Neural cell (in vitro differentiated cells): ENCODE data around the gene BCL2L11. TPM values are rescaled to one million over a fixed set of nuclear protein-coding genes. Genes with fewer than 3 reads are reported as not detected.

Experiments
- H2AFZ ChIP-seq: fragments of 200-600, 300-800 bp; sonication (generic), shearing (Covaris generic); 2 replicates; pipeline ENCODE4 v1.6.0; 2014; ENCODE audit warnings: low read depth, mild to moderate bottlenecking, antibody characterized with exemption, low read length, moderate library complexity
- H3F3A ChIP-seq: fragments of 200-600 bp; shearing (Covaris generic); 2 replicates; pipeline ENCODE4 v1.6.1; 2016; ENCODE audit warnings: mild to moderate bottlenecking, moderate library complexity, mixed read lengths, antibody characterized with exemption, low read length; ENCODE audit not compliant: insufficient read depth, poor library complexity, severe bottlenecking
- H3K27ac ChIP-seq: fragments of 200-600, 300-800 bp; sonication (generic), shearing (Covaris generic); 2 replicates; pipeline ENCODE4 v1.5.1; 2014; ENCODE audit warnings: mild to moderate bottlenecking, low read length, moderate library complexity
- H3K27me3 ChIP-seq: fragments of 300-800, 200-600 bp; sonication (generic), shearing (Covaris generic); 2 replicates; pipeline ENCODE4 v1.6.0; 2014; ENCODE audit warnings: mild to moderate bottlenecking, low read depth, low read length, moderate library complexity; ENCODE audit not compliant: insufficient read depth
- H3K36me3 ChIP-seq: fragments of 300-800, 200-600 bp; sonication (generic), shearing (Covaris generic); 2 replicates; pipeline ENCODE4 v1.5.1; 2014; ENCODE audit warnings: mild to moderate bottlenecking, antibody characterized with exemption, low read length, moderate library complexity; ENCODE audit not compliant: insufficient read depth
- H3K4me2 ChIP-seq: fragments of 300-800, 200-600 bp; sonication (generic), shearing (Covaris generic); 2 replicates; pipeline ENCODE4 v1.6.0; 2014; ENCODE audit warnings: mild to moderate bottlenecking, low read length
- H3K4me3 ChIP-seq: fragments of 300-800, 200-600 bp; sonication (generic), shearing (Covaris generic); 2 replicates; pipeline ENCODE4 v1.5.1; 2014; ENCODE audit warnings: mild to moderate bottlenecking, low read length, moderate library complexity
- H3K79me2 ChIP-seq: fragments of 200-600 bp; shearing (Covaris generic); replicated peaks from 2 replicates; pipeline ENCODE4 v1.6.0; 2014; ENCODE audit warnings: mild to moderate bottlenecking, low read length, moderate library complexity; ENCODE audit not compliant: insufficient read depth
- H3K9ac ChIP-seq: fragments of 300-800, 200-600 bp; sonication (generic), shearing (Covaris generic); 2 replicates; pipeline ENCODE4 v1.6.1; 2016; ENCODE audit warnings: mild to moderate bottlenecking, low read length, mixed read lengths
- H3K9me2 ChIP-seq: fragments of 200-600 bp; shearing (Covaris generic); 2 replicates; pipeline ENCODE4 v1.6.1; 2016; ENCODE audit warnings: mild to moderate bottlenecking, low read length, mixed read lengths; ENCODE audit not compliant: insufficient read depth
- H3K9me3 ChIP-seq: fragments of 200-600, 300-800 bp; sonication (generic), shearing (Covaris generic); 2 replicates; pipeline ENCODE4 v1.6.1; 2016; ENCODE audit warnings: mild to moderate bottlenecking, mixed run types, low read length, moderate library complexity, mixed read lengths
- H4K20me1 ChIP-seq: fragments of 200-600 bp; shearing (Covaris generic); 2 replicates; pipeline ENCODE4 v1.6.1; 2016; ENCODE audit warnings: mild to moderate bottlenecking, mixed run types; ENCODE audit not compliant: insufficient read depth
- EP300 ChIP-seq: fragments of 450-650 bp; conservative IDR thresholded peaks from 2 replicates; pipeline ENCODE4 v1.6.1; 2014; ENCODE audit warnings: antibody characterized with exemption, mild to moderate bottlenecking, moderate library complexity; ENCODE audit not compliant: poor library complexity, severe bottlenecking
- EZH2 ChIP-seq: fragments of 200-600, 300-800 bp; shearing (Covaris generic), sonication (generic); IDR thresholded peaks from 2 replicates; pipeline ENCODE4 v1.6.1; 2014; ENCODE audit warnings: antibody characterized with exemption, low read length, borderline replicate concordance, mild to moderate bottlenecking; ENCODE audit not compliant: insufficient read depth, poor library complexity, severe bottlenecking
- MXI1 ChIP-seq: fragments of 450-650 bp; conservative IDR thresholded peaks from 2 replicates; pipeline ENCODE4 v1.6.1; 2014; ENCODE audit warnings: antibody characterized with exemption, mild to moderate bottlenecking; ENCODE audit not compliant: poor library complexity, severe bottlenecking
- POLR2AphosphoS5 ChIP-seq: IDR thresholded peaks from 2 replicates; pipeline ENCODE4 v1.6.1; 2012
- RAD21 ChIP-seq: fragments of 450-650 bp; conservative IDR thresholded peaks from 2 replicates; pipeline ENCODE4 v1.6.1; 2014; ENCODE audit warnings: antibody characterized with exemption, mild to moderate bottlenecking, moderate library complexity
- SMC3 ChIP-seq: fragments of 450-650 bp; conservative IDR thresholded peaks from 2 replicates; pipeline ENCODE4 v1.6.1; 2014; ENCODE audit warnings: antibody characterized with exemption, mild to moderate bottlenecking, moderate library complexity; ENCODE audit not compliant: poor library complexity
- TAF1 ChIP-seq: IDR thresholded peaks from 2 replicates; pipeline ENCODE4 v1.6.1; 2012; ENCODE audit warnings: low read depth
- polyA plus RNA-seq: library from polyadenylated mRNA; depleted of rRNA; stranded (reverse); fragments of >200 nt; gene quantifications from 2 replicates; pipeline ENCODE4 v1.2.3, GENCODE V29; 2014
- TF ChIP-seq, protein P1 (sequence below): IDR thresholded peaks from 2 replicates; pipeline ENCODE4 v1.6.1; 2012; ENCODE audit warnings: borderline replicate concordance
- TF ChIP-seq, protein P2 (sequence below): fragments of 450-650 bp; IDR thresholded peaks from 2 replicates; pipeline ENCODE4 v1.5.1; 2014; ENCODE audit warnings: antibody characterized with exemption, mild to moderate bottlenecking, moderate library complexity; ENCODE audit not compliant: poor library complexity, severe bottlenecking

BCL2L11 gene
- polyA plus RNA-seq, 1 donor from 2014 or later: 2.6 TPM

DNA sequence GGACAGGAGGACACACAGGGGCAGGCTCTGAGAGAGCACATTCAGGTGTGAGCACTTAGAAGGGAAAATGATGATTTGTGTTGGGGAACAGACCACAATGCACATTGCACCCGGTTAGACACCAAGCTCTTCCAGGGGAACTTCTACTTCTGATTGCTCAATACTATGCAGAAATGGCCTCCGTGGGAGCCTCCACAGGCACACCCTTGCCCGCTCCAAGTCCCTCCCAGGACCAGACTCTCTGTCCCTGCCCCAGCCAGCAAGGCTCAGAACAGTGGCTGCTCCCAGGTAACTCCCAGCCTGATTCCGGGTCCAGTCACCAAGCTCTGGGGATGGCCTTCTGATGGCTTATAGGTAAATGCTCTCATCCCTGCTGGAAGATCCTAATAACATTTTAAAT lies 56.2 kb downstream of the BCL2L11 start:
- TF ChIP-seq TAF1: no peak
- no peak for TF ChIP-seq RAD21
- no peak for TF ChIP-seq EP300
- no peak for TF ChIP-seq POLR2AphosphoS5
- TF ChIP-seq, protein P1, sequence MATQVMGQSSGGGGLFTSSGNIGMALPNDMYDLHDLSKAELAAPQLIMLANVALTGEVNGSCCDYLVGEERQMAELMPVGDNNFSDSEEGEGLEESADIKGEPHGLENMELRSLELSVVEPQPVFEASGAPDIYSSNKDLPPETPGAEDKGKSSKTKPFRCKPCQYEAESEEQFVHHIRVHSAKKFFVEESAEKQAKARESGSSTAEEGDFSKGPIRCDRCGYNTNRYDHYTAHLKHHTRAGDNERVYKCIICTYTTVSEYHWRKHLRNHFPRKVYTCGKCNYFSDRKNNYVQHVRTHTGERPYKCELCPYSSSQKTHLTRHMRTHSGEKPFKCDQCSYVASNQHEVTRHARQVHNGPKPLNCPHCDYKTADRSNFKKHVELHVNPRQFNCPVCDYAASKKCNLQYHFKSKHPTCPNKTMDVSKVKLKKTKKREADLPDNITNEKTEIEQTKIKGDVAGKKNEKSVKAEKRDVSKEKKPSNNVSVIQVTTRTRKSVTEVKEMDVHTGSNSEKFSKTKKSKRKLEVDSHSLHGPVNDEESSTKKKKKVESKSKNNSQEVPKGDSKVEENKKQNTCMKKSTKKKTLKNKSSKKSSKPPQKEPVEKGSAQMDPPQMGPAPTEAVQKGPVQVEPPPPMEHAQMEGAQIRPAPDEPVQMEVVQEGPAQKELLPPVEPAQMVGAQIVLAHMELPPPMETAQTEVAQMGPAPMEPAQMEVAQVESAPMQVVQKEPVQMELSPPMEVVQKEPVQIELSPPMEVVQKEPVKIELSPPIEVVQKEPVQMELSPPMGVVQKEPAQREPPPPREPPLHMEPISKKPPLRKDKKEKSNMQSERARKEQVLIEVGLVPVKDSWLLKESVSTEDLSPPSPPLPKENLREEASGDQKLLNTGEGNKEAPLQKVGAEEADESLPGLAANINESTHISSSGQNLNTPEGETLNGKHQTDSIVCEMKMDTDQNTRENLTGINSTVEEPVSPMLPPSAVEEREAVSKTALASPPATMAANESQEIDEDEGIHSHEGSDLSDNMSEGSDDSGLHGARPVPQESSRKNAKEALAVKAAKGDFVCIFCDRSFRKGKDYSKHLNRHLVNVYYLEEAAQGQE: no peak
- TF ChIP-seq MXI1: no peak
- TF ChIP-seq, protein P2, sequence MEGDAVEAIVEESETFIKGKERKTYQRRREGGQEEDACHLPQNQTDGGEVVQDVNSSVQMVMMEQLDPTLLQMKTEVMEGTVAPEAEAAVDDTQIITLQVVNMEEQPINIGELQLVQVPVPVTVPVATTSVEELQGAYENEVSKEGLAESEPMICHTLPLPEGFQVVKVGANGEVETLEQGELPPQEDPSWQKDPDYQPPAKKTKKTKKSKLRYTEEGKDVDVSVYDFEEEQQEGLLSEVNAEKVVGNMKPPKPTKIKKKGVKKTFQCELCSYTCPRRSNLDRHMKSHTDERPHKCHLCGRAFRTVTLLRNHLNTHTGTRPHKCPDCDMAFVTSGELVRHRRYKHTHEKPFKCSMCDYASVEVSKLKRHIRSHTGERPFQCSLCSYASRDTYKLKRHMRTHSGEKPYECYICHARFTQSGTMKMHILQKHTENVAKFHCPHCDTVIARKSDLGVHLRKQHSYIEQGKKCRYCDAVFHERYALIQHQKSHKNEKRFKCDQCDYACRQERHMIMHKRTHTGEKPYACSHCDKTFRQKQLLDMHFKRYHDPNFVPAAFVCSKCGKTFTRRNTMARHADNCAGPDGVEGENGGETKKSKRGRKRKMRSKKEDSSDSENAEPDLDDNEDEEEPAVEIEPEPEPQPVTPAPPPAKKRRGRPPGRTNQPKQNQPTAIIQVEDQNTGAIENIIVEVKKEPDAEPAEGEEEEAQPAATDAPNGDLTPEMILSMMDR: no peak
- TF ChIP-seq SMC3: no peak
- no peak for TF ChIP-seq EZH2
- no peaks in the 10 kb centered on the region for H3K9me2 ChIP-seq

DNA sequence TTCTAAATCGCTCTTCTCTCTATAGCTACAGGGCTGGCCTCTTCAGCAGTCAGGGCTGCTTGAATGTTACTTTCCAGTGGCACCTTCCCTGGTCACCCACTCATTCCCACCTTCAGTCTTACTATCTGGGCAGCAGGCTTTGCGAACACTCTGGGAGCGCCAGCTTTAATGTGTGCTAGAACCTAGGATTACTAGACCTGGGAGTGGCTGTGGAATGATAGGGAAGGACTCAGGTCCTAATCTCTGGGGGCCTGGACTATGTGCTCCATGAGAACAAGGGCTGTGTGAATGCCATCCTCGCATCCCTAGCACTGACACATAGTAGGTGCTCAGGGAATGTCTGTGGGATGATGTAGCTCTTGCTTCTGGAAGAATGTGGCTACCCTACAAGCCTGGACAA lies 57.6 kb downstream of the BCL2L11 start:
- Histone ChIP-seq H3K9me2 (no peaks in the 10 kb centered on the region), H3K27me3 (no peaks in the 10 kb centered on the region)

More for the DNA sequence above, 56.2 kb downstream of the BCL2L11 start:
- Histone ChIP-seq H3K27me3 (no peaks in the 10 kb centered on the region), H3K9me3 (no peaks in the 10 kb centered on the region), H3K4me2 (no peak overlapping the region), H4K20me1 (no peaks in the 10 kb centered on the region), H3K27ac (no peak overlapping the region), H3F3A (no peaks in the 10 kb centered on the region), H3K4me3 (no peak overlapping the region), H3K79me2 (no peaks in the 10 kb centered on the region), H3K9ac (no peak overlapping the region), H3K36me3 (no peaks in the 10 kb centered on the region), H2AFZ (no peak overlapping the region)

More for the DNA sequence above, 57.6 kb downstream of the BCL2L11 start:
- no peak overlapping the region for H3K4me2 ChIP-seq
- H3F3A ChIP-seq: no peaks in the 10 kb centered on the region
- H3K79me2 ChIP-seq: no peaks in the 10 kb centered on the region
- H2AFZ ChIP-seq: no peak overlapping the region
- no peaks in the 10 kb centered on the region for H3K36me3 ChIP-seq
- H3K27ac ChIP-seq: no peak overlapping the region
- no peaks in the 10 kb centered on the region for H4K20me1 ChIP-seq
- TF ChIP-seq, protein P1: no peak
- TF ChIP-seq SMC3: no peak
- TF ChIP-seq, protein P2: no peak
- no peak for TF ChIP-seq EZH2
- no peak for TF ChIP-seq POLR2AphosphoS5
- TF ChIP-seq MXI1: no peak
- TF ChIP-seq EP300: no peak
- TF ChIP-seq TAF1: no peak
- TF ChIP-seq RAD21: no peak
- H3K9me3 ChIP-seq: no peaks in the 10 kb centered on the region
- no peak overlapping the region for H3K4me3 ChIP-seq
- no peak overlapping the region for H3K9ac ChIP-seq
